IMR-90 (cell line): ENCODE results near the gene TLR9.

ENCODE experiments used
- CEBPB ChIP-seq: IDR thresholded peaks from 2 replicates; pipeline ENCODE4 v1.6.1; 2012; ENCODE audit warnings: low read depth, low read length, improper control_type of control experiment
- CTCF ChIP-seq: conservative IDR thresholded peaks from 2 replicates; pipeline ENCODE4 v1.5.1; 2012; ENCODE audit warnings: mild to moderate bottlenecking, low read depth, low read length, improper control_type of control experiment
- FOS ChIP-seq: fragments of 150-350 bp; IDR thresholded peaks from 2 replicates; pipeline ENCODE4 v1.6.1; 2016; ENCODE audit warnings: low read depth, low read length
- POLR2A ChIP-seq: IDR thresholded peaks from 2 replicates; pipeline ENCODE4 v1.6.1; 2012; ENCODE audit warnings: mild to moderate bottlenecking, low read depth, low read length
- RCOR1 ChIP-seq: IDR thresholded peaks from 2 replicates; pipeline ENCODE4 v1.6.1; 2012; ENCODE audit warnings: mild to moderate bottlenecking, low read length, improper control_type of control experiment; ENCODE audit not compliant: insufficient replicate concordance

- no peak for TF ChIP-seq CTCF
- no peak for TF ChIP-seq POLR2A
- no peak for TF ChIP-seq CEBPB
- no peak for TF ChIP-seq FOS
- no peak for TF ChIP-seq RCOR1
Observed at GRCh38 chr3:52222319-52223221, 2.9 kb downstream of the TLR9 start.
